ENCODE results near the gene ILF3. TPM values are rescaled to one million over a fixed set of nuclear protein-coding genes. Genes with fewer than 3 reads are reported as not detected.

Gene ILF3
- total RNA-seq, 4 donors from 2014 or later, result 71.8 to 122 (median 97.3) TPM

GRCh38 chr19:10636304-10636972, 17.7 kb upstream of the ILF3 start:
- DNase-seq (ENCODE audit: low spot score in 2 of 2), result no peak
- intact Hi-C loops (cut with DNase I; ENCODE audit: low total_unique reads), result no loop called here
- H3K4me3 ChIP-seq (ENCODE audit: low read depth, poor library complexity, severe bottlenecking), result no peak overlapping the region
- WGBS, 2 donors, result 84 to 85% methylated on average over 37 of the region's 37 CpGs
- TF ChIP-seq POLR2A (IDR thresholded peaks at IDR 0.05) (no peak), CTCF (IDR thresholded peaks at IDR 0.05) (no peak)

GRCh38 chr19:10637894-10638293, 16.3 kb upstream of the ILF3 start:
- no peak for DNase-seq (ENCODE audit: low spot score in 2 of 2)
- H3K4me3 ChIP-seq (ENCODE audit: low read depth, poor library complexity, severe bottlenecking), result no peak overlapping the region
- no peak for TF ChIP-seq POLR2A (IDR thresholded peaks at IDR 0.05)
- no peak for TF ChIP-seq CTCF (IDR thresholded peaks at IDR 0.05)
- intact Hi-C loops (cut with DNase I; ENCODE audit: low total_unique reads), result no loop called here
- 78 to 79% methylated on average over 8 of the region's 8 CpGs for WGBS, 2 donors

GRCh38 chr19:10639836-10640235, 14.3 kb upstream of the ILF3 start:
- no peak for DNase-seq (ENCODE audit: low spot score in 2 of 2)
- TF ChIP-seq POLR2A (IDR thresholded peaks at IDR 0.05) (no peak), CTCF (IDR thresholded peaks at IDR 0.05) (no peak)
- no peak overlapping the region for H3K4me3 ChIP-seq (ENCODE audit: low read depth, poor library complexity, severe bottlenecking)
- WGBS, 2 donors, result 78 to 84% methylated on average over 8 of the region's 8 CpGs
- intact Hi-C loops (cut with DNase I; ENCODE audit: low total_unique reads), result loop anchor here (10.0 kb wide), 1 partner anchor 145 kb away; no protein-coding TSS in a partner anchor

GRCh38 chr19:10640361-10640760, 13.8 kb upstream of the ILF3 start:
- intact Hi-C loops (cut with DNase I; ENCODE audit: low total_unique reads), result loop anchor here (10.0 kb wide), 1 partner anchor 146 kb away; no protein-coding TSS in a partner anchor
- DNase-seq (ENCODE audit: low spot score in 2 of 2), result no peak
- TF ChIP-seq POLR2A (IDR thresholded peaks at IDR 0.05) (no peak), CTCF (IDR thresholded peaks at IDR 0.05) (no peak)
- 65 to 97% methylated on average over 2 of the region's 2 CpGs for WGBS, 2 donors
- H3K4me3 ChIP-seq (ENCODE audit: low read depth, poor library complexity, severe bottlenecking), result no peak overlapping the region

- intact Hi-C loops (cut with DNase I; ENCODE audit: low total_unique reads), result loop anchor here (10.0 kb wide), 1 partner anchor 146 kb away; no protein-coding TSS in a partner anchor
- DNase-seq (ENCODE audit: low spot score in 2 of 2), result no peak
- no peak overlapping the region for H3K4me3 ChIP-seq (ENCODE audit: low read depth, poor library complexity, severe bottlenecking)
- 82 to 86% methylated on average over 4 of the region's 4 CpGs for WGBS, 2 donors
- no peak for TF ChIP-seq POLR2A (IDR thresholded peaks at IDR 0.05)
- TF ChIP-seq CTCF (IDR thresholded peaks at IDR 0.05), result no peak
Measured at GRCh38 chr19:10641248-10641647, 12.9 kb upstream of the ILF3 start.

Measured in lower leg skin (tissue), 4 donors.